H9 (cell line): ENCODE measurements around the gene GALE. TPM values are rescaled to one million over a fixed set of nuclear protein-coding genes. Genes with fewer than 3 reads are reported as not detected.

ENCODE experiments used
- DNase-seq: peaks from one replicate; pipeline ENCODE4 v3.0.0-alpha.2; 2017
- H2AFZ ChIP-seq: one replicate; pipeline ENCODE4 v1.6.1; 2013; ENCODE audit warnings: mild to moderate bottlenecking, low read length, control low read depth, moderate library complexity
- H2AK5ac ChIP-seq: 2 replicates; pipeline ENCODE4 v1.6.1; 2013; ENCODE audit warnings: low read length, control low read depth, mixed read lengths; ENCODE audit not compliant: insufficient read length
- H2BK120ac ChIP-seq: one replicate; pipeline ENCODE4 v1.6.1; 2013; ENCODE audit warnings: low read depth, mild to moderate bottlenecking, low read length, control low read depth, inconsistent platforms; ENCODE audit not compliant: poor library complexity, severe bottlenecking
- H2BK12ac ChIP-seq: 2 replicates; pipeline ENCODE4 v1.6.1; 2013; ENCODE audit warnings: low read length, control low read depth, mixed read lengths, low read depth; ENCODE audit not compliant: insufficient read length
- H2BK15ac ChIP-seq: 2 replicates; pipeline ENCODE4 v1.6.1; 2013; ENCODE audit warnings: low read depth, low read length, control low read depth
- H2BK20ac ChIP-seq: one replicate; pipeline ENCODE4 v1.6.1; 2013; ENCODE audit warnings: low read depth, mild to moderate bottlenecking, low read length, control low read depth, inconsistent platforms; ENCODE audit not compliant: poor library complexity, severe bottlenecking
- H2BK5ac ChIP-seq: 2 replicates; pipeline ENCODE4 v1.6.1; 2013; ENCODE audit warnings: low read length, control low read depth, mixed read lengths; ENCODE audit not compliant: insufficient read length
- H3K14ac ChIP-seq: 2 replicates; pipeline ENCODE4 v1.6.1; 2013; ENCODE audit warnings: low read length, control low read depth; ENCODE audit not compliant: insufficient read depth
- H3K18ac ChIP-seq: 2 replicates; pipeline ENCODE4 v1.6.1; 2013; ENCODE audit warnings: low read depth, mild to moderate bottlenecking, mixed read lengths, low read length, control low read depth; ENCODE audit not compliant: insufficient read length
- H3K23ac ChIP-seq: 2 replicates; pipeline ENCODE4 v1.6.1; 2013; ENCODE audit warnings: low read length, control low read depth, mixed read lengths, low read depth; ENCODE audit not compliant: insufficient read length
- H3K23me2 ChIP-seq: 2 replicates; pipeline ENCODE4 v1.6.1; 2013; ENCODE audit warnings: low read depth, mild to moderate bottlenecking, mixed read lengths, low read length, control low read depth; ENCODE audit not compliant: insufficient read length, poor library complexity, severe bottlenecking
- H3K27ac ChIP-seq: 2 replicates; pipeline ENCODE4 v1.5.1; 2013; ENCODE audit warnings: low read length, control low read depth, mixed read lengths, low read depth; ENCODE audit not compliant: insufficient read length
- H3K27me3 ChIP-seq: 2 replicates; pipeline ENCODE4 v1.6.1; 2013; ENCODE audit warnings: low read length, control low read depth, inconsistent platforms; ENCODE audit not compliant: insufficient read depth
- H3K4ac ChIP-seq: 2 replicates; pipeline ENCODE4 v1.6.1; 2013; ENCODE audit warnings: low read depth, mild to moderate bottlenecking, control low read depth, inconsistent platforms, low read length, moderate library complexity
- H3K4me1 ChIP-seq: 2 replicates; pipeline ENCODE4 v1.6.1; 2013; ENCODE audit warnings: low read length, control low read depth, inconsistent platforms; ENCODE audit not compliant: insufficient read depth
- H3K4me2 ChIP-seq: 2 replicates; pipeline ENCODE4 v1.6.1; 2013; ENCODE audit warnings: low read length, control low read depth, mixed read lengths; ENCODE audit not compliant: insufficient read length, insufficient read depth
- H3K56ac ChIP-seq: 2 replicates; pipeline ENCODE4 v1.6.1; 2013; ENCODE audit warnings: low read depth, mild to moderate bottlenecking, mixed read lengths, low read length, control low read depth; ENCODE audit not compliant: insufficient read length
- H3K79me1 ChIP-seq: 2 replicates; pipeline ENCODE4 v1.6.1; 2013; ENCODE audit warnings: low read depth, mild to moderate bottlenecking, moderate library complexity, low read length, control low read depth, inconsistent platforms; ENCODE audit not compliant: insufficient read depth, poor library complexity, severe bottlenecking
- H3K79me2 ChIP-seq: 2 replicates; pipeline ENCODE4 v1.6.1; 2013; ENCODE audit warnings: low read length, control low read depth, inconsistent platforms; ENCODE audit not compliant: insufficient read depth
- H3K9ac ChIP-seq: 2 replicates; pipeline ENCODE4 v1.6.1; 2013; ENCODE audit warnings: low read length, control low read depth, mixed read lengths; ENCODE audit not compliant: insufficient read length; ENCODE audit errors: extremely low read depth
- H3K9me3 ChIP-seq: one replicate; pipeline ENCODE4 v1.6.1; 2013; ENCODE audit warnings: low read depth, low read length, inconsistent platforms; ENCODE audit not compliant: control insufficient read depth
- H3T11ph ChIP-seq: one replicate; pipeline ENCODE4 v1.6.1; 2013; ENCODE audit warnings: mild to moderate bottlenecking, low read length, control low read depth, inconsistent platforms
- H4K20me1 ChIP-seq: one replicate; pipeline ENCODE4 v1.6.1; 2013; ENCODE audit not compliant: control insufficient read depth, insufficient read length, insufficient read depth
- H4K5ac ChIP-seq: 2 replicates; pipeline ENCODE4 v1.6.1; 2013; ENCODE audit warnings: low read depth, mild to moderate bottlenecking, mixed read lengths, low read length, control low read depth; ENCODE audit not compliant: insufficient read length
- H4K8ac ChIP-seq: replicated peaks from 2 replicates; pipeline ENCODE4 v1.6.1; 2013; ENCODE audit warnings: low read length, control low read depth, mixed read lengths, low read depth; ENCODE audit not compliant: insufficient read length
- H4K91ac ChIP-seq: 2 replicates; pipeline ENCODE4 v1.6.1; 2013; ENCODE audit warnings: low read depth, mild to moderate bottlenecking, moderate library complexity, mixed read lengths, low read length, control low read depth; ENCODE audit not compliant: insufficient read length
- H3K27ac Mint-ChIP-seq, 3 experiments: 2 replicates in 2 of 3; 3 replicates in 1 of 3; pipeline ENCODE4 v1.8.0; 2020 to 2021; ENCODE audit warnings: mixed read lengths in 3 of 3, mild to moderate bottlenecking in 1 of 3, moderate library complexity in 1 of 3
- H3K27me3 Mint-ChIP-seq: 2 replicates; pipeline ENCODE4 v1.8.0; 2021; ENCODE audit warnings: low read depth, mild to moderate bottlenecking, moderate library complexity, mixed read lengths
- H3K36me3 Mint-ChIP-seq, 3 experiments: 2 replicates in 2 of 3; 3 replicates in 1 of 3; pipeline ENCODE4 v1.8.0; 2020 to 2021; ENCODE audit warnings: low read depth in 3 of 3, mixed read lengths in 3 of 3; ENCODE audit not compliant: insufficient read depth in 1 of 3
- H3K4me1 Mint-ChIP-seq, 2 experiments: 2 replicates each; pipeline ENCODE4 v1.8.0; 2020; ENCODE audit warnings: mixed read lengths in 2 of 2
- H3K4me3 Mint-ChIP-seq, 2 experiments: 2 replicates in 1 of 2; 3 replicates in 1 of 2; pipeline ENCODE4 v1.8.0; 2020 to 2021; ENCODE audit warnings: mild to moderate bottlenecking in 2 of 2, mixed read lengths in 2 of 2, moderate library complexity in 1 of 2
- H3K9me3 Mint-ChIP-seq, 2 experiments: 2 replicates in 1 of 2; 3 replicates in 1 of 2; pipeline ENCODE4 v1.8.0; 2020; ENCODE audit warnings: mild to moderate bottlenecking in 2 of 2, mixed read lengths in 2 of 2, moderate library complexity in 1 of 2
- WGBS: extraction: QIAGEN DNeasy Blood & Tissue Kit; methylation state at CpG from one replicate; pipeline ENCODE4 v1.1.7; 2013; ENCODE audit warnings: missing lambda C conversion rate, low lambda C conversion rate, mixed read lengths; ENCODE audit not compliant: insufficient read length; ENCODE audit errors: extremely low coverage; 5-methylcytosine and 5-hydroxymethylcytosine counted together
- total RNA-seq: library from RNA; stranded (reverse); gene quantifications from 2 replicates; pipeline ENCODE4 v1.2.1, GENCODE V29; 2021
- TF ChIP-seq, protein P1 (sequence below): fragments of 200-600 bp; sonication (generic); conservative IDR thresholded peaks from 3 replicates; pipeline ENCODE4 v1.8.0; 2021; ENCODE audit warnings: antibody characterized with exemption, mild to moderate bottlenecking

The GALE gene
- total RNA-seq, 1 experiment from 2014 or later, result 36.0 TPM

DNA sequence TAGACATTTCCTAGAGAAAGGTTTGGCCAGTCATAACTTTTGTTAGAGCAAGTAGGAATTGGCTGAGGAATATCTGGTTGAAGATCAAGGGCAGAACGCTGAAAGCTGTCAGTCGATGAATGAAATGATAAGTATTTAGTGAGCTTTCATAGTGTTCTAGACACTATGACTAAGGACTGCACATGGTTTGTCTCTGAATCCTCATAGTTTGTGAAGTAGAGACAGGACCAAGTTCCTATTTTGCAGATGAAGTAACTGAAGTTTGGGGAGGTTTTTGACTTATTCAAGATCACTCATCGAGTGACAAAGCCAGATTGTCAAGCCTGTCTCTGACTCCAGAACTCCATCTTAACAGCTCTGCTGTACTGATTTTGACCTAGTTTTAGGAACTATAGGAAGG, 52.5 kb downstream of the GALE start:
- H3K79me2 ChIP-seq, result peaks cover 21% of the 10 kb centered on the region
- Mint-ChIP-seq H3K36me3 (peaks cover 25 to 50% (median 39%) of the 10 kb centered on the region in 3 experiments; a peak in 6 of 7 replicates), H3K9me3 (no peaks in the 10 kb centered on the region; a peak in 1 of 5 replicates), H3K27me3 (no peaks in the 10 kb centered on the region; the same call in 1 of the 2 replicates), H3K4me1 (peaks cover 7 to 8% of the 10 kb centered on the region in 2 experiments), H3K27ac (no peak overlapping the region), H3K4me3 (no peak overlapping the region)
- no peak overlapping the region for H3T11ph ChIP-seq
- peaks cover 10% of the 10 kb centered on the region for H3K23me2 ChIP-seq
- TF ChIP-seq, protein P1, sequence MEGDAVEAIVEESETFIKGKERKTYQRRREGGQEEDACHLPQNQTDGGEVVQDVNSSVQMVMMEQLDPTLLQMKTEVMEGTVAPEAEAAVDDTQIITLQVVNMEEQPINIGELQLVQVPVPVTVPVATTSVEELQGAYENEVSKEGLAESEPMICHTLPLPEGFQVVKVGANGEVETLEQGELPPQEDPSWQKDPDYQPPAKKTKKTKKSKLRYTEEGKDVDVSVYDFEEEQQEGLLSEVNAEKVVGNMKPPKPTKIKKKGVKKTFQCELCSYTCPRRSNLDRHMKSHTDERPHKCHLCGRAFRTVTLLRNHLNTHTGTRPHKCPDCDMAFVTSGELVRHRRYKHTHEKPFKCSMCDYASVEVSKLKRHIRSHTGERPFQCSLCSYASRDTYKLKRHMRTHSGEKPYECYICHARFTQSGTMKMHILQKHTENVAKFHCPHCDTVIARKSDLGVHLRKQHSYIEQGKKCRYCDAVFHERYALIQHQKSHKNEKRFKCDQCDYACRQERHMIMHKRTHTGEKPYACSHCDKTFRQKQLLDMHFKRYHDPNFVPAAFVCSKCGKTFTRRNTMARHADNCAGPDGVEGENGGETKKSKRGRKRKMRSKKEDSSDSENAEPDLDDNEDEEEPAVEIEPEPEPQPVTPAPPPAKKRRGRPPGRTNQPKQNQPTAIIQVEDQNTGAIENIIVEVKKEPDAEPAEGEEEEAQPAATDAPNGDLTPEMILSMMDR, result no peak
- H3K18ac ChIP-seq, result no peak overlapping the region
- no peak overlapping the region for H2BK5ac ChIP-seq
- H3K4me1 ChIP-seq, result no peaks in the 10 kb centered on the region
- H4K5ac ChIP-seq, result no peak overlapping the region
- H3K14ac ChIP-seq, result no peak overlapping the region
- no peak overlapping the region for H3K9ac ChIP-seq
- no peaks in the 10 kb centered on the region for H3K9me3 ChIP-seq
- no peak overlapping the region for H4K8ac ChIP-seq
- no peak overlapping the region for H3K27ac ChIP-seq
- H2BK120ac ChIP-seq, result no peak overlapping the region
- H3K4me2 ChIP-seq, result no peak overlapping the region
- no peak overlapping the region for H2AK5ac ChIP-seq
- no peak overlapping the region for H3K23ac ChIP-seq
- no peak for DNase-seq
- H3K4ac ChIP-seq, result no peak overlapping the region
- H2BK15ac ChIP-seq, result no peak overlapping the region
- no peak overlapping the region for H2AFZ ChIP-seq
- no CpG with 5 or more reads among the region's 3 CpGs for WGBS
- no peak overlapping the region for H4K91ac ChIP-seq
- no peaks in the 10 kb centered on the region for H4K20me1 ChIP-seq
- no peak overlapping the region for H3K56ac ChIP-seq
- no peak overlapping the region for H2BK12ac ChIP-seq
- H2BK20ac ChIP-seq, result no peak overlapping the region
- H3K79me1 ChIP-seq, result no peaks in the 10 kb centered on the region
- no peaks in the 10 kb centered on the region for H3K27me3 ChIP-seq

Other genes starting within 250 kb of the GALE start
- 113 and 119 TPM in 2 replicates for gene ID3, start 241.3 kb downstream of the GALE start, total RNA-seq
- gene RPL11, start 108.9 kb downstream of the GALE start, total RNA-seq, result 1,617 and 1,618 TPM in 2 replicates
- gene ELOA, start 57.3 kb downstream of the GALE start, total RNA-seq, result 66.2 and 69.0 TPM in 2 replicates
- gene PITHD1, start 22.3 kb downstream of the GALE start, total RNA-seq, result 91.2 and 92.0 TPM in 2 replicates
- gene LYPLA2, start 9.6 kb downstream of the GALE start, total RNA-seq, result 118 and 125 TPM in 2 replicates
- 14.0 and 15.9 TPM in 2 replicates for gene HMGCL, start 24.7 kb upstream of the GALE start, total RNA-seq
- gene FUCA1, start 67.5 kb upstream of the GALE start, total RNA-seq, result 9.1 and 9.4 TPM in 2 replicates
- gene CNR2, start 112.6 kb upstream of the GALE start, total RNA-seq, result not detected in 2 replicates
- 86.0 and 87.6 TPM in 2 replicates for gene PNRC2, start 159.1 kb upstream of the GALE start, total RNA-seq
- 238 and 242 TPM in 2 replicates for gene SRSF10, start 179.6 kb upstream of the GALE start, total RNA-seq